ENCODE results near the gene C3orf70. TPM values are rescaled to one million over a fixed set of nuclear protein-coding genes. Genes with fewer than 3 reads are reported as not detected.

The C3orf70 gene
- total and polyA plus RNA-seq, 9 donors: 3.5 to 17.7 (median 7.6) TPM

DNA sequence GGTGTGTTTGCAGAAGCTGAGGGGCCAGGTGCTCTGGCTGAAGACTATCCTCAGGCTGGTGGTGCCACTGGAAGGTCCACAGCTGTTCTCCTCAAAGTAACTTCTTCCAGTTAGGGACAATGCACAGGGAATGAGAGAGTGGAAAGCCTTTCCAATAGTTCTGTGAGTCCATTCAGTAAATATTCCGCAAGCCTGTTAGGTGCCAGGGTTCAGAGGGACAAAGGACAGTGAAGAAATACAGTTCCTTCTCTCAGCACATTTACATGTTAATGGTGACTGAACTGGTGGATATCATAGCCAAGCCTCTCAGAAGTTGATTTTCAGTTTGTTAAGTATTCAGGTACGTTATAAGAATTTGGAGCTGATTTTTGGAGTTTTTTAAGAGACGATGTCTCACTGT, 122.5 kb downstream of the C3orf70 start:
- Histone ChIP-seq H3K4me3 (no peak overlapping the region), H3K27me3 (no peaks in the 10 kb centered on the region), H3K4me1 (ENCODE audit: insufficient read depth) (no peaks in the 10 kb centered on the region), H3K27ac (no peak overlapping the region), H3K9me3 (no peaks in the 10 kb centered on the region), H3K36me3 (no peaks in the 10 kb centered on the region)
- DNase-seq: no peak
- intact Hi-C loops (cut with DNase I): no loop called here
- WGBS, 3 donors: 94 to 98% (median 96%) methylated on average over 3 of the region's 3 CpGs
- TF ChIP-seq, protein P1, sequence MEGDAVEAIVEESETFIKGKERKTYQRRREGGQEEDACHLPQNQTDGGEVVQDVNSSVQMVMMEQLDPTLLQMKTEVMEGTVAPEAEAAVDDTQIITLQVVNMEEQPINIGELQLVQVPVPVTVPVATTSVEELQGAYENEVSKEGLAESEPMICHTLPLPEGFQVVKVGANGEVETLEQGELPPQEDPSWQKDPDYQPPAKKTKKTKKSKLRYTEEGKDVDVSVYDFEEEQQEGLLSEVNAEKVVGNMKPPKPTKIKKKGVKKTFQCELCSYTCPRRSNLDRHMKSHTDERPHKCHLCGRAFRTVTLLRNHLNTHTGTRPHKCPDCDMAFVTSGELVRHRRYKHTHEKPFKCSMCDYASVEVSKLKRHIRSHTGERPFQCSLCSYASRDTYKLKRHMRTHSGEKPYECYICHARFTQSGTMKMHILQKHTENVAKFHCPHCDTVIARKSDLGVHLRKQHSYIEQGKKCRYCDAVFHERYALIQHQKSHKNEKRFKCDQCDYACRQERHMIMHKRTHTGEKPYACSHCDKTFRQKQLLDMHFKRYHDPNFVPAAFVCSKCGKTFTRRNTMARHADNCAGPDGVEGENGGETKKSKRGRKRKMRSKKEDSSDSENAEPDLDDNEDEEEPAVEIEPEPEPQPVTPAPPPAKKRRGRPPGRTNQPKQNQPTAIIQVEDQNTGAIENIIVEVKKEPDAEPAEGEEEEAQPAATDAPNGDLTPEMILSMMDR (IDR thresholded peaks at IDR 0.05): no peak
- TF ChIP-seq EP300 (IDR thresholded peaks at IDR 0.05): no peak
- no peak for TF ChIP-seq POLR2A (IDR thresholded peaks at IDR 0.05)

DNA sequence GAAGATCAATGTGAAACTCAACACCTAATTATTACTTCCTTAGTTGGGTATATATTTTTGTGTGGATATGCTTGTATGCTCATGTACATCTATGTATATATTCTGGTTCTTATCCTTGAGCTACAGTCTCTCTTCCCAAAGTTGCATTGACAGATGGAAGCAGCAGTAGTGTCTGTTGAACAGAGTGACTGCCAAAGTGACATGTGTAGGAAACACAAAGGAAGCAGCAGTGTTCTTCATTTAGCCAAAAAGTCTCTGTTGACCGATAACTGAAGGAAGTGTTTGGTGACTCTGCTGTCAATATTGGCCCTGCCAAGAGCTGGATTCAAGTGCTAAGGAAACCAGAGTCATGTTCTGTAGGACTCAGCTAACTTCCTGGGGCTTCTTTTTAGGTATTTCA, 123.8 kb downstream of the C3orf70 start:
- H3K4me1 ChIP-seq (ENCODE audit: insufficient read depth): no peaks in the 10 kb centered on the region
- no peak overlapping the region for H3K4me3 ChIP-seq
- intact Hi-C loops (cut with DNase I): no loop called here
- no peaks in the 10 kb centered on the region for H3K27me3 ChIP-seq
- H3K36me3 ChIP-seq: no peaks in the 10 kb centered on the region
- H3K9me3 ChIP-seq: no peaks in the 10 kb centered on the region
- WGBS, 3 donors: 87 to 95% (median 91%) methylated on average over 1 of the region's 1 CpG
- no peak overlapping the region for H3K27ac ChIP-seq
- no peak for DNase-seq
- no peak for TF ChIP-seq EP300 (IDR thresholded peaks at IDR 0.05)
- TF ChIP-seq, protein P1 (IDR thresholded peaks at IDR 0.05): no peak
- no peak for TF ChIP-seq POLR2A (IDR thresholded peaks at IDR 0.05)

DNA sequence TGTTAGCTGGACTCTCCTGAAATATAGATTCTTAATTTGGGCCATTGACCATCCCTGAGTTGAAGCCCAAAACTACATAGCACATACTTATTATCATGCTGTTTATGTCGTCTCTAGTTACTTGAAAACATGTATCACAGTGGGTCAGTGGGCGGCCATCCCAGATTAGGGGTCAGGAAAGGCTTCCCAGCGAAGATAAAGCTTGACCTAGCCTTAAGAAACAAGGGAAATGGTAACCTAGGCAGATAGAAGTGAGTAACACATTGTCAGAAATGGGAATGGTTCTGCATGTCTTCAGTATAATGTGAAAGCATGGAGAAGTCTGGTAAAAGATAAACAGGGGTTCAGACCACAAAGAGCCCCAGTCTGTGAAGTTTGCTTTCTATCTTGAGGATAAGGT, 124.7 kb downstream of the C3orf70 start:
- Histone ChIP-seq H3K27ac (no peak overlapping the region), H3K9me3 (no peaks in the 10 kb centered on the region), H3K27me3 (no peaks in the 10 kb centered on the region), H3K4me1 (ENCODE audit: insufficient read depth) (no peaks in the 10 kb centered on the region), H3K4me3 (no peak overlapping the region), H3K36me3 (no peaks in the 10 kb centered on the region)
- WGBS, 3 donors: 90 to 93% (median 92%) methylated on average over 3 of the region's 3 CpGs
- TF ChIP-seq EP300 (IDR thresholded peaks at IDR 0.05) (no peak), POLR2A (IDR thresholded peaks at IDR 0.05) (no peak)
- TF ChIP-seq, protein P1 (IDR thresholded peaks at IDR 0.05): no peak
- intact Hi-C loops (cut with DNase I): no loop called here
- no peak for DNase-seq

Other genes starting within 250 kb of the C3orf70 start
- gene EHHADH, start 101.0 kb upstream of the C3orf70 start, total RNA-seq: 1 to 10 TPM; 1.4 to 6.9 (median 2.9) TPM
- gene EHHADH, start 101.0 kb upstream of the C3orf70 start, polyA plus RNA-seq: 1 to 10 TPM; 2.1 to 6.6 TPM
- gene MAP3K13, start 210.1 kb upstream of the C3orf70 start, total RNA-seq: 10 to 100 TPM; 14.5 to 40.5 (median 28.0) TPM
- 10 to 100 TPM; 21.0 to 29.8 TPM for gene MAP3K13, start 210.1 kb upstream of the C3orf70 start, polyA plus RNA-seq